ENCODE measurements around the gene GSTM5.
A peak's percentile ranks its signal among the peaks of the same experiment; 100 is the strongest.
"Not testable (repeated sequence)": the region's sequence is repeated elsewhere in the genome, so short reads cannot be mapped to it uniquely, and the experiment has no call there.

The GSTM5 gene

DNA sequence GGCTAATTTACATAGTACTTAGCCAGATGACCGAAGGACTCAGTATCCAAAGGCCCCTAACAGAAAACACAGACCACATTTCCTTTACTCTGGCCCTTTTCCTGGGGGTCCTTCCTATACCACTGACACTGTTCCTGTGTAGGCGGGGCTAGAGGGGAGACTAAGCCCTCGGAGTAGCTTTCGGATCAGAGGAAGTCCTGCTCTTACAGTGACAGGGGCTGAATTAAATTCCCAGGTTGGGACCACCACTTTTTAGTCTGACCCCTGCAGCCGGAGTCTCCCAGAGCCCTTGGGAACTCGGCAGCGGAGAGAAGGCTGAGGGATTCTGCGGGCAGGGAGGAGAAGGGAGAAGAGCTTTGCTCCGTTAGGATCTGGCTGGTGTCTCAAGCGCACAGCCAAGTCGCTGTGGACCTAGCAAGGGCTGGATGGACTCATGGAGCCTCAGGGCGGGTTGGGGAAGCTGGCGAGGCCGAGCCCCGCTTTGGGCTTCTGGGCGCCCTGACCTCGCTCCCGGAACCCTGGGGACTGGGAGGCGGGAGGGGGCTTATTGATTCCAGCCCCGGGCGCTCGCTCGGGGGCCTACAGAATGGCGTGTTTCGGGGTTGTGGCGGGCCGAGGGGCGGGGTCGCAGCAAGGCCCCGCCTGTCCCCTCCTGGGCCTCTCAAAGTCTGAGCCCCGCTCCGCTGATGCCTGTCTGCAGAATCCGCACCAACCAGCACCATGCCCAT, at the start of gene GSTM5:
TSS of gene GSTM5 (plus strand) at position 659 of the 728 bp plus-strand sequence. CDS start at position 721, 62 bp downstream.
- not testable (repeated sequence) for H3K4me3 ChIP-seq (replicated peaks in 1 of 2; ENCODE audit: low read depth in 2 of 2, low read length in 2 of 2); DNase-seq (ENCODE audit: low read depth in 2 of 2)

DNA sequence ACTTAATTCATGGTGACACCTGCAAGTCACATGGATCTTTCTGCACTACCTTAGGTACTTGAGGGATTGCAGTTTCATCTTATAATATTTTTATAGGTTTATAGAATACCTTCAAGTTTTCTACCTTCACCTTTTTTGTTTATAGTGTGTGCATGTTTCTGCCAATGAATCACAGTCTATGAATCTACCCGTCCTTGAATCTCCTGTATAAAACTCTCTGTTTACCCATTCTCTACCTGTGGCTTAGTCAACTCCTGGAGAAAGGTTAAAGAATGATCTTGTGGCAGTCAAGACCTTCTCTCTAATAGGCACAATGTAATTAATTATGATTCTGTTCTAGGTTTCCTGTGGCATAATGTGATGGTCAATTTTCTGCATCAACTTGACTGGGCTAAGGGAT, 47.4 kb upstream of the GSTM5 start:
- no peak for DNase-seq (ENCODE audit: low read depth in 2 of 2)
- TF ChIP-seq, protein P1, sequence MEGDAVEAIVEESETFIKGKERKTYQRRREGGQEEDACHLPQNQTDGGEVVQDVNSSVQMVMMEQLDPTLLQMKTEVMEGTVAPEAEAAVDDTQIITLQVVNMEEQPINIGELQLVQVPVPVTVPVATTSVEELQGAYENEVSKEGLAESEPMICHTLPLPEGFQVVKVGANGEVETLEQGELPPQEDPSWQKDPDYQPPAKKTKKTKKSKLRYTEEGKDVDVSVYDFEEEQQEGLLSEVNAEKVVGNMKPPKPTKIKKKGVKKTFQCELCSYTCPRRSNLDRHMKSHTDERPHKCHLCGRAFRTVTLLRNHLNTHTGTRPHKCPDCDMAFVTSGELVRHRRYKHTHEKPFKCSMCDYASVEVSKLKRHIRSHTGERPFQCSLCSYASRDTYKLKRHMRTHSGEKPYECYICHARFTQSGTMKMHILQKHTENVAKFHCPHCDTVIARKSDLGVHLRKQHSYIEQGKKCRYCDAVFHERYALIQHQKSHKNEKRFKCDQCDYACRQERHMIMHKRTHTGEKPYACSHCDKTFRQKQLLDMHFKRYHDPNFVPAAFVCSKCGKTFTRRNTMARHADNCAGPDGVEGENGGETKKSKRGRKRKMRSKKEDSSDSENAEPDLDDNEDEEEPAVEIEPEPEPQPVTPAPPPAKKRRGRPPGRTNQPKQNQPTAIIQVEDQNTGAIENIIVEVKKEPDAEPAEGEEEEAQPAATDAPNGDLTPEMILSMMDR (IDR thresholded peaks at IDR 0.05; ENCODE audit: low read depth, low read length), result no peak
- no peak overlapping the region for H3K4me3 ChIP-seq (replicated peaks in 1 of 2; ENCODE audit: low read depth in 2 of 2, low read length in 2 of 2)

DNA sequence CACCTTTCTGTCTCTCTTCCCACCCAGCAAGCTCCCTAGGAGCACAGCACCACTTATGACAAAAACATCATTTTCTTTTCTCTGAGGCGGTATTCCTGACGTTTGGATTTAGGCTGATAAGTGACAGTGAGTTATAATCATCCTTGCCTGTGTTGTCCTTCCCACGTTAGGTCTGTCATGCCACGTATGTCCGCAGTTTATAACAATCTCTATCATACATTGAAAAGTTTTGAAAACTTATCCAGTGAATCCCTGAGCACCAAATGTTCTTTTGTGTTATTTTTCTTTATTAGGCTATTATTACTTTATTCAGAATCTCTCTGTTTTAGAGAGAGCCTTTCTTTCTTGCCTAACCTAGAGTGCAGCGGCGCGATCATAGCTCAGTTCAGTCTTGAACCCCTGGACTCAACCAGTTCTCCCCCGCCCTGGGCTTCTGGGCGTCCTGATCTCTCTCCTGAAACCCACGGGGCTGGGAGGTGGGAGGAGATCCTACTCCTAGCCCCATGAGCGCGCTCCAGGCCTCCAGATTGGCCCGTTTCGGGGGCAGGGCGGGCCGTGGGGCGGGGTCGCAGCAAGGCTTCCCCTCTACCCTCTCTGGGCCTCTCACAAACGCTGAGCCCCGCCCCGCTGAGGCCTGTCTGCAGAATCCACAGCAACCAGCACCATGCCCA, 44.5 kb upstream of the GSTM5 start, which contains the start of gene GSTM2:
TSS of gene GSTM2 (plus strand) at position 606 of the 671 bp plus-strand sequence. CDS start at position 665, 59 bp downstream.
- TF ChIP-seq, protein P1 (IDR thresholded peaks at IDR 0.05; ENCODE audit: low read depth, low read length), result no peak
- DNase-seq (ENCODE audit: low read depth in 2 of 2), result peak; percentile 77 to 92
- H3K4me3 ChIP-seq (replicated peaks in 1 of 2; ENCODE audit: low read depth in 2 of 2, low read length in 2 of 2), result peak within 1 kb of the TSS; percentile 56 to 57

DNA sequence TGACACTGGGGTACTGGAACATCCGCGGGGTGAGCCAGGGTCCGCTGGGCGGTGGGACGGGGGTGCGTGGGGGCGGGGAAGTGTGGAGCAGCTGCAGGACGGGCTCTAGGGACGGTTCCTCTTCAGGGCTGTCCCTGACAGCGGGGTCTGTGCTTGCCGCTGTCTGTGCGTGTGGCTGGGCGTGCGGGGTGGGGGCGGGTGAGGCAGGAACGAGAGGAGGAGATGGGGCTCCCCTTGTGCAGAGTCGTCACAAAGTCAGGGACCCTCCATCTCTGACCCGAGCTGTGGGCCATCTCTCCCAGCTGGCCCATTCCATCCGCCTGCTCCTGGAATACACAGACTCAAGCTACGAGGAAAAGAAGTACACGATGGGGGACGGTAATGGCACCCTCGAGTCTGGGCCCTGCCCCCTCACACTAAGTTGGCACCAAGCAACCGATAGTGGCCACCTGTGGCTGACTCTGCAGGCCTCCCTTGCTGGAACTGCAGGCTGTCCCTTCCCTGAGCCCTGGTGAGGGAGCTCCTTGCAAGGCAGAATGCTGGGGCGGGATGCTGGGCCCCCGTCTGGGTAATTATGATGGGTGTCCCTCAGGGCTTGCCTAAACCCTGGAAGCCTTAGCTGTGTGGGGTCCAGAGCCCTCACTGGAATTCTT, 43.8 kb upstream of the GSTM5 start:
- TF ChIP-seq, protein P1 (IDR thresholded peaks at IDR 0.05; ENCODE audit: low read depth, low read length), result no peak
- DNase-seq (ENCODE audit: low read depth in 2 of 2), result no peak
- H3K4me3 ChIP-seq (replicated peaks in 1 of 2; ENCODE audit: low read depth in 2 of 2, low read length in 2 of 2), result peak overlapping the region; percentile 56 to 57

DNA sequence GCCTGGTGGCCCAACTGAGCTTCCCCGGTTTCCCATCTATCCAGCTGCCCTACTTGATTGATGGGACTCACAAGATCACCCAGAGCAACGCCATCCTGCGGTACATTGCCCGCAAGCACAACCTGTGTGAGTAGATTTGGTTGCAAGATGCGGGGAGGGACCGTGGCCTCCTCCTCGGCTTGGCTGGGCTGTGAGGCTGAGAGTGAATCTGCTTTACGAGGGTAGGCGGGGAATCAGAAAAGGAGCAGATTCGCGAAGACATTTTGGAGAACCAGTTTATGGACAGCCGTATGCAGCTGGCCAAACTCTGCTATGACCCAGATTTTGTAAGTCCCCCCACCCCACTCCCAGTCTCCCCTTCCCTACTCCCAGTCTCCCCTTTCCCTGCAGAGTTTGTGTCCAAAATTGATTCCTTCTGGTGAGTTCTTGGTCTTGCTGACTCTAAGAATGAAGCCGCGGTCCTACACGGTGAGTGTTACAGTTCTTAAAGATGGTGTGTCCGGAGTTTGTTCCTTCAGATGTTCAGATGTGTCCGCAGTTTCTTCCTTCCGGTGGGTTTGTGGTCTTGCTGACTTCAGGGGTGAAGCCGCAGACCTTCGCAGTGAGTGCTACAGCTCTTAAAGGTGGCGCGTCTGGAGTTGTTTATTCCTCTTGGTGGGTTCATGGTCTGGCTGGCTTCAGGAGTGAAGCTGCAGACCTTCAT, 42.7 kb upstream of the GSTM5 start:
- DNase-seq (ENCODE audit: low read depth in 2 of 2), result no peak
- TF ChIP-seq, protein P1 (IDR thresholded peaks at IDR 0.05; ENCODE audit: low read depth, low read length), result no peak
- H3K4me3 ChIP-seq (replicated peaks in 1 of 2; ENCODE audit: low read depth in 2 of 2, low read length in 2 of 2), result no peak overlapping the region

DNA sequence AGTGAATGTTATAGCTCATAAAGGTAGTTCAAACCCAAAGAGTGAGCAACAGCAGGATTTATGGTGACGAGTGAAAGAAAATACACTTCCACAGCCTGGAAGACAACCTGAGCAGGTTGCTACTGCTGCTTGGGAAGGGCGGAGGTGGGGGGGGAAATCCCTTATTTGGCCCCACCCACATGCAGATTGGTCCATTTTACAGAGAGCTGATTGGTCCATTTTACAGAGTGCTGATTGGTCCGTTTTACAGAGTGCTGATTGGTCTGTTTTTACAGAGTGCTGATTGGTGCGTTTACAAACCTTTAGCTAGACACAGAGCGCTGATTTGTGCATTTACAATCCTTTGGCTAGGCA, 42.1 kb upstream of the GSTM5 start:
- H3K4me3 ChIP-seq (replicated peaks in 1 of 2; ENCODE audit: low read depth in 2 of 2, low read length in 2 of 2); DNase-seq (ENCODE audit: low read depth in 2 of 2): not testable (repeated sequence)

DNA sequence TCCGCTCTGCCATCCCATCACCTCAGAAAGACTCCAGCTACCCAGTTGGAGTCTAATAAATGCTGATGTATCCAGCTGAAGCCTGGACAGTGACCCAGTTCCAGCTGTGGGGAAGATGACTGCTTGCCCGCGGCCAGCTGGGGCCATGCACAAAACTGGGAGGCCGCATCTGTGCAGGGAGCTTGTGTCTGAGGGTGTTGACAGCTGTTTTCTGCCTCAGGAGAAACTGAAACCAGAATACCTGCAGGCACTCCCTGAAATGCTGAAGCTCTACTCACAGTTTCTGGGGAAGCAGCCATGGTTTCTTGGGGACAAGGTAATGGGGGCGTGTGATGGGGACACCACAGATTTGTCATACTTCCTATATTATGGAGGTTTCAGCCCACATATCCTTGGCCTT, 41.0 kb upstream of the GSTM5 start:
- no peak for DNase-seq (ENCODE audit: low read depth in 2 of 2)
- H3K4me3 ChIP-seq (replicated peaks in 1 of 2; ENCODE audit: low read depth in 2 of 2, low read length in 2 of 2), result no peak overlapping the region
- TF ChIP-seq, protein P1 (IDR thresholded peaks at IDR 0.05; ENCODE audit: low read depth, low read length), result no peak

DNA sequence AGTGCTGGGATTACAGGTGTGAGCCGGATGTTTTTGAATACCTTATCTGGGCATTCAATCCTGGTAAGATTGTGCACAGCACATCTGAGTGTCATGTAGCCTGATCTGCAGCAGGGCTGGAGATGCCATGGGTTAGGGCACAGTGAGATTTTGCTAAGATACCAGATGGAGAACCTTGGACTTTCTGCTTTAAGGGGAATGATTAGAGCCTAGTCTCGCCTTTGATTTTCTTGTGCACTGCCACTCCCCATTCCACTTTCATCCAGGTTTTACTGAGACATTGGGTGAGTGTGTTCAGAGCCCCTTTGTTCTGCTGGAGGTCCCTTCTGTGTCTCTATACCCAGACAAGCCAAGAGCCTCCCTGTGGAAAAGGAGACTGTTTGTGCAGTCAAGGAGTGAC, 38.2 kb upstream of the GSTM5 start:
- not testable (repeated sequence) for H3K4me3 ChIP-seq (replicated peaks in 1 of 2; ENCODE audit: low read depth in 2 of 2, low read length in 2 of 2); DNase-seq (ENCODE audit: low read depth in 2 of 2)

DNA sequence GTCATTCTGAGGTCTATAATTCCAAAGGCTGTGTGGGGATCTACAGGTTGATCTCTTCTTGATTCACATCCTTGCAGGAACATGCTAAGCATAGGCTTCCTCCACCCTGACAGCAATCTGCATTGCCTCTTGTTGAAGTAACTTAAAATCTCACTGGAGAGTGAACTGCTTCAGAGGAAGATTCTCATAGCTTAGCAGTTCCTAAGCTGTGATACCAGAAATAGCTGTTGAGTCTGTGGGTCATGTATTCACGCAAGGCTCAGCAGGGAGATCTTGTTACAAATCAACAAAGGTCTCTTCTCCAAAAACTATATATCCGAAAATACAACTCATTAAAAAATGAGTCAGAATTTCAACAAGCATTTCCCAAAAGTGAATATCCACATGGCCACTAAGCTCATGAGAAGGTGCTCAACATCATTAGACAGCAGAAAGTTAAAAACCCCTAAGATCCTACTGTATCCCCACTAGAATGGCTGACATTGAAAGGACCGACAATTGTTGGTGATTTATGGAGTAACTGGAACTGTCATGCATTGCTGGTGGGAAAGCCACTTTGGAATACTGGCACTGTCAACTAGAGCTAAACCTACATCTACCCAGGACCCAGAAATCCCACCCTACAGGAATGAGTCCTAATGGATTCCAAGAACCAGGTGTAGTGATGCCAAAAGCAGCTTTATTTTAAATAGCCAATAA, 35.2 kb upstream of the GSTM5 start:
- DNase-seq (ENCODE audit: low read depth in 2 of 2); H3K4me3 ChIP-seq (replicated peaks in 1 of 2; ENCODE audit: low read depth in 2 of 2, low read length in 2 of 2): not testable (repeated sequence)

Data from cardiac fibroblast (primary cell).